Measurements from ENCODE around the gene HECTD2.

- TF ChIP-seq, protein P1, sequence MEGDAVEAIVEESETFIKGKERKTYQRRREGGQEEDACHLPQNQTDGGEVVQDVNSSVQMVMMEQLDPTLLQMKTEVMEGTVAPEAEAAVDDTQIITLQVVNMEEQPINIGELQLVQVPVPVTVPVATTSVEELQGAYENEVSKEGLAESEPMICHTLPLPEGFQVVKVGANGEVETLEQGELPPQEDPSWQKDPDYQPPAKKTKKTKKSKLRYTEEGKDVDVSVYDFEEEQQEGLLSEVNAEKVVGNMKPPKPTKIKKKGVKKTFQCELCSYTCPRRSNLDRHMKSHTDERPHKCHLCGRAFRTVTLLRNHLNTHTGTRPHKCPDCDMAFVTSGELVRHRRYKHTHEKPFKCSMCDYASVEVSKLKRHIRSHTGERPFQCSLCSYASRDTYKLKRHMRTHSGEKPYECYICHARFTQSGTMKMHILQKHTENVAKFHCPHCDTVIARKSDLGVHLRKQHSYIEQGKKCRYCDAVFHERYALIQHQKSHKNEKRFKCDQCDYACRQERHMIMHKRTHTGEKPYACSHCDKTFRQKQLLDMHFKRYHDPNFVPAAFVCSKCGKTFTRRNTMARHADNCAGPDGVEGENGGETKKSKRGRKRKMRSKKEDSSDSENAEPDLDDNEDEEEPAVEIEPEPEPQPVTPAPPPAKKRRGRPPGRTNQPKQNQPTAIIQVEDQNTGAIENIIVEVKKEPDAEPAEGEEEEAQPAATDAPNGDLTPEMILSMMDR (IDR thresholded peaks at IDR 0.05) = no peak
- TF ChIP-seq ZFX (IDR thresholded peaks at IDR 0.05; ENCODE audit: borderline replicate concordance) = no peak
These were observed 85.9 kb downstream of the HECTD2 start for GRCh38 chr10:91496016-91496415.
